Endothelial cell (in vitro differentiated cells): ENCODE results near the gene IP6K2. TPM values are rescaled to one million over a fixed set of nuclear protein-coding genes. Genes with fewer than 3 reads are reported as not detected.
"Not testable (repeated sequence)": the region's sequence is repeated elsewhere in the genome, so short reads cannot be mapped to it uniquely, and the experiment has no call there.

ENCODE experiments used
- DNase-seq: peaks from one replicate; pipeline ENCODE4 v3.0.0; 2021; ENCODE audit warnings: low spot score
- H3K27ac Mint-ChIP-seq: one replicate; pipeline ENCODE4 v1.8.0; 2021; ENCODE audit warnings: mixed read lengths, inconsistent platforms; ENCODE audit not compliant: unreplicated experiment
- H3K27me3 Mint-ChIP-seq: one replicate; pipeline ENCODE4 v1.8.0; 2021; ENCODE audit warnings: mild to moderate bottlenecking, moderate library complexity, mixed read lengths, inconsistent platforms; ENCODE audit not compliant: unreplicated experiment
- H3K36me3 Mint-ChIP-seq: one replicate; pipeline ENCODE4 v1.8.0; 2021; ENCODE audit warnings: mild to moderate bottlenecking, low read depth, mixed read lengths, inconsistent platforms; ENCODE audit not compliant: unreplicated experiment
- H3K4me1 Mint-ChIP-seq: one replicate; pipeline ENCODE4 v1.8.0; 2021; ENCODE audit warnings: mild to moderate bottlenecking, mixed read lengths, inconsistent platforms; ENCODE audit not compliant: unreplicated experiment
- H3K4me3 Mint-ChIP-seq: one replicate; pipeline ENCODE4 v1.8.0; 2021; ENCODE audit warnings: mild to moderate bottlenecking, mixed read lengths, inconsistent platforms; ENCODE audit not compliant: unreplicated experiment
- H3K9me3 Mint-ChIP-seq: one replicate; pipeline ENCODE4 v1.8.0; 2021; ENCODE audit warnings: mixed read lengths, inconsistent platforms; ENCODE audit not compliant: unreplicated experiment
- long read RNA-seq: library from polyadenylated mRNA; unstranded; transcript quantifications from one replicate; pipeline ENCODE4 v2.0.0, GENCODE V29; 2020; ENCODE audit not compliant: unreplicated experiment
- total RNA-seq: library from RNA; stranded (reverse); fragmentation: NEBNext Ultra II Directional; extraction: Animal tissue kit (Norgen Biotek cat#: 25700); gene quantifications from one replicate; pipeline ENCODE4 v1.2.1, GENCODE V29; 2021; ENCODE audit not compliant: unreplicated experiment
- TF ChIP-seq, protein P1 (sequence below): fragments of 200-600 bp; sonication (generic); IDR thresholded peaks from one replicate; pipeline ENCODE4 v1.5.0; 2021; ENCODE audit warnings: antibody characterized with exemption; ENCODE audit not compliant: unreplicated experiment

IP6K2 gene, protein sequence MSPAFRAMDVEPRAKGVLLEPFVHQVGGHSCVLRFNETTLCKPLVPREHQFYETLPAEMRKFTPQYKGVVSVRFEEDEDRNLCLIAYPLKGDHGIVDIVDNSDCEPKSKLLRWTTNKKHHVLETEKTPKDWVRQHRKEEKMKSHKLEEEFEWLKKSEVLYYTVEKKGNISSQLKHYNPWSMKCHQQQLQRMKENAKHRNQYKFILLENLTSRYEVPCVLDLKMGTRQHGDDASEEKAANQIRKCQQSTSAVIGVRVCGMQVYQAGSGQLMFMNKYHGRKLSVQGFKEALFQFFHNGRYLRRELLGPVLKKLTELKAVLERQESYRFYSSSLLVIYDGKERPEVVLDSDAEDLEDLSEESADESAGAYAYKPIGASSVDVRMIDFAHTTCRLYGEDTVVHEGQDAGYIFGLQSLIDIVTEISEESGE
- 87.9 TPM for total RNA-seq
- long read RNA-seq, transcript IP6K2-201 (6 exons, 1,775 nt) = major isoform, 42 of 93 reads
- long read RNA-seq, partial matches to known transcripts = 8 of 93 reads
- long read RNA-seq, other reads (novel, unspliced or antisense) = 41 of 93 reads

DNA sequence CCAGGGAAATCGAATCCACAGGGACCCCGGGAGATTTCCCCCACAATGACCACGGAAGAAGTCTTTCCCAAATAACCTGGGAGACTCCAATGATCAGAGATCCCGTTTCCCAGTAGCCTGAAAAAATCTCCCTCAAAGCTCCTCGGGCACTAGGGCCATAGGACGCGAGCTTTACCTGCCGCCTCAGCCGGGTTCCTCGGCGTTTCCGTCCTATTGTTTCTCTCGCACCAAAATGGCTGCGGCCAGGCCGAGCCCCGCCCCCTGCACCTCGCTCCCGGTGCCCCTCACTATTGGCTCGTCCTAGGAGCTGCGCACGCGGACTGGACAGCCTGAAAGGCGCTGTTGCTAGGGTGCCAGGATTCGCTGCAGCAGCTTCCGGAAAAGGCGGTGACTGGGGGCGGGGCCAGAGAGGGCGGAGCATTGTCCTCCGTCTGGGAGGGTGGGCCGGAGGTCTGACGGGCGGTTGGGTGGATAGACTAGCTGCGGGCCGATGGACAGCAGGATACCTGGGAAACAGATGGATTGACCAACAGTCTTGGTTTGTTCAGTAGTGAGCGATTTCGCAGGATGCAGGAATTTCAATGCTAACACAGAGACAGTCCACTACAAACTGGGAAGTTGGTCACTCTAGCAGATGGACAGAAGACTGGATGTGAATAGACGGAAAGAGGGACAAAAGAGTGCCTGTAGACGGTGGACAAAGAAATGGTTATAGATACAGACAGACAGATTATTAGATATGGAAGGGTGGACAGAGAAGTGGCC is at the start of gene IP6K2:
IP6K2 (minus strand) TSS at position 240 of the 765 bp plus-strand sequence. CDS start 21,930 bp downstream, outside the sequence.
- Mint-ChIP-seq H3K36me3 (peaks cover 19% of the 10 kb centered on the region), H3K4me1 (peaks cover 19% of the 10 kb centered on the region), H3K27ac (peak within 1 kb of the TSS; percentile 100), H3K4me3 (peak within 1 kb of the TSS; percentile 100), H3K27me3 (peaks cover 5% of the 10 kb centered on the region), H3K9me3 (no peaks in the 10 kb centered on the region)
- TF ChIP-seq, protein P1, sequence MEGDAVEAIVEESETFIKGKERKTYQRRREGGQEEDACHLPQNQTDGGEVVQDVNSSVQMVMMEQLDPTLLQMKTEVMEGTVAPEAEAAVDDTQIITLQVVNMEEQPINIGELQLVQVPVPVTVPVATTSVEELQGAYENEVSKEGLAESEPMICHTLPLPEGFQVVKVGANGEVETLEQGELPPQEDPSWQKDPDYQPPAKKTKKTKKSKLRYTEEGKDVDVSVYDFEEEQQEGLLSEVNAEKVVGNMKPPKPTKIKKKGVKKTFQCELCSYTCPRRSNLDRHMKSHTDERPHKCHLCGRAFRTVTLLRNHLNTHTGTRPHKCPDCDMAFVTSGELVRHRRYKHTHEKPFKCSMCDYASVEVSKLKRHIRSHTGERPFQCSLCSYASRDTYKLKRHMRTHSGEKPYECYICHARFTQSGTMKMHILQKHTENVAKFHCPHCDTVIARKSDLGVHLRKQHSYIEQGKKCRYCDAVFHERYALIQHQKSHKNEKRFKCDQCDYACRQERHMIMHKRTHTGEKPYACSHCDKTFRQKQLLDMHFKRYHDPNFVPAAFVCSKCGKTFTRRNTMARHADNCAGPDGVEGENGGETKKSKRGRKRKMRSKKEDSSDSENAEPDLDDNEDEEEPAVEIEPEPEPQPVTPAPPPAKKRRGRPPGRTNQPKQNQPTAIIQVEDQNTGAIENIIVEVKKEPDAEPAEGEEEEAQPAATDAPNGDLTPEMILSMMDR = no peak
- peak; percentile 99 for DNase-seq

DNA sequence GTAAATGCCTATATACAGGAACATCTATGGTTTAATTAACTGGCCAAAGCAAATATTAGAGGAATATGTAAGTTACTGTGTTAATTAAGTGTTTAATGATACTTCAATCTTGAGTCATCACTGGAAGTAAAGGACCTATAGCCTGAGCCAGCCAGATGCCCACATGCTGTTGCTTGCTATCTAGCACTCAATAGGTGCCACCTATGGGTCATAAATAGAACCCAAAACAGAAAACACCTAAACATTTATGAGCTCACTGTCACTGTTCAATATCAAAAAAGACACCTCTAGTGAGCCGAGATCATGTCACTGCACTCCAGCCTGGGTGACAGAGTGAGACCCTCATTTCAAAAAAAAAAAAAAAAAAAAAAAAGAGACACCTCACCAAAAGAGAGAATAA is 48.4 kb upstream of the IP6K2 start:
- TF ChIP-seq, protein P1 = no peak
- Mint-ChIP-seq H3K36me3 (peaks cover 20% of the 10 kb centered on the region), H3K4me3 (no peak overlapping the region), H3K4me1 (peaks cover 10% of the 10 kb centered on the region), H3K9me3 (no peaks in the 10 kb centered on the region), H3K27ac (no peak overlapping the region), H3K27me3 (peaks cover 1% of the 10 kb centered on the region)
- DNase-seq = no peak

DNA sequence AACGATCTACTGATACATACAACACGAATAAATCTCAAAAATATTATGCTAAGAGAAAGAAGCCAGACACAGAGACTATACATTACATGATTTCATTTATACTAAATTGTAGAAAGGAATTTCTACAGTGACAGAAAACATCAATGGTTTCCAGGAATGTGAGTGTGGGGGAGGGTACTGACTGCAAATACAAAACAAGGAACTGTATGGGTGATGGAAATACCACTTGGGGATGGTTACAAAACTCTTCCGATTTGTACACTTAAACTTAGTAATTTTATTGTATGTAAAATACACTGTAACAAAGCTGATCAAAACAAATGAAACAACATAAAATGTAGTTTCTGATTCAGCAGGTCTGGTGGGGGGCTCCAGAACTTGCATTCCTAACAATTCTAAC is 45.8 kb upstream of the IP6K2 start:
- H3K9me3 Mint-ChIP-seq = no peaks in the 10 kb centered on the region
- H3K27me3 Mint-ChIP-seq = peaks cover 1% of the 10 kb centered on the region
- no peak overlapping the region for H3K27ac Mint-ChIP-seq
- peaks cover 14% of the 10 kb centered on the region for H3K36me3 Mint-ChIP-seq
- no peak for DNase-seq
- peaks cover 3% of the 10 kb centered on the region for H3K4me1 Mint-ChIP-seq
- no peak overlapping the region for H3K4me3 Mint-ChIP-seq
- TF ChIP-seq, protein P1 = no peak

DNA sequence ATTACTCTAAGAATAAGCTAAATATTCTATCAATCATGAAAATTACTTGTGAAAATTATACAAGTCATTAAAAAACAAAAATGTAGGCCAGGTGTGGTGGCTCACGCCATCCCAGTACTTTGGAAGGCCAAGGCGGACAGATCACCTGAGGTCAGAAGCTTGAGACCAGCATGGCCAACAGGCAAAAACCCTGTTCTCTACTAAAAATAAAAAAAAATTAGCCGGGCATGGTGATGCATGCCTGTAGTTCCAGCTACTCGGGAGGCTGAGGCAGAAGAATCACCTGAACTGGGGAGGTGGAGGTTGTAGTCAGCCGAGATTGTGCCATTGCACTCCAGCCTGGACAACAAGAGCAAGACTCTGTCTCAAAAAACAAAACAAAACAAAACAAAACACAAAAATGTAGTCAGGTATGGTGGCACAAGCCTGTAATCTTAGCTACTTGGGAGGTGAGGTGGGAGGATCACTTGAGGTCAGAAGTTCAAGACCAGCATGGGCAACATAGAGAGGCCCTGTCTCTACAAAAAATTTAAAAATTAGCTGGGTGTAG is 43.0 kb upstream of the IP6K2 start:
- not testable (repeated sequence) for H3K4me3 Mint-ChIP-seq, H3K27ac Mint-ChIP-seq, H3K27me3 Mint-ChIP-seq, H3K4me1 Mint-ChIP-seq, H3K9me3 Mint-ChIP-seq, DNase-seq
- H3K36me3 Mint-ChIP-seq = peaks cover 17% of the 10 kb centered on the region

DNA sequence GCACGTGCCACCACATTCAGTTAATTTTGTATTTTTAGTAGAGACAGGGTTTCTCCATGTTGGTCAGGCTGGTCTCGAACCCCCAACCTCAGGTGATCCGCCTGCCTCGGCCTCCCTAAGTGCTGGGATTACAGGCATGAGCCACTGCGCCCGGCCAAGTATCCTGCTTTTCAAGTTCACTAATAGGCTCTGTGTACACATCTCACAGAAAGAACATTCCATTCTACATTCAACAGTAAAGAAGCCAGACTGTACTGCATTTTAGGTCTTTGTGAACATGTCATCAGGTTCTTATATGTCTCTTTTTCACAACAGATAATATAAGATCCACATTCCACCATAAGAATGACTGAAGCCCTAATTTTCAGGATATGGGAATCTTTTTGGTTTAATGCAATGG is 42.5 kb upstream of the IP6K2 start:
- H3K27ac Mint-ChIP-seq, H3K4me1 Mint-ChIP-seq, H3K4me3 Mint-ChIP-seq, H3K9me3 Mint-ChIP-seq, DNase-seq, H3K27me3 Mint-ChIP-seq: not testable (repeated sequence)
- H3K36me3 Mint-ChIP-seq = peaks cover 14% of the 10 kb centered on the region
